ENCODE data around the gene PACSIN1.

PACSIN1 gene

DNA sequence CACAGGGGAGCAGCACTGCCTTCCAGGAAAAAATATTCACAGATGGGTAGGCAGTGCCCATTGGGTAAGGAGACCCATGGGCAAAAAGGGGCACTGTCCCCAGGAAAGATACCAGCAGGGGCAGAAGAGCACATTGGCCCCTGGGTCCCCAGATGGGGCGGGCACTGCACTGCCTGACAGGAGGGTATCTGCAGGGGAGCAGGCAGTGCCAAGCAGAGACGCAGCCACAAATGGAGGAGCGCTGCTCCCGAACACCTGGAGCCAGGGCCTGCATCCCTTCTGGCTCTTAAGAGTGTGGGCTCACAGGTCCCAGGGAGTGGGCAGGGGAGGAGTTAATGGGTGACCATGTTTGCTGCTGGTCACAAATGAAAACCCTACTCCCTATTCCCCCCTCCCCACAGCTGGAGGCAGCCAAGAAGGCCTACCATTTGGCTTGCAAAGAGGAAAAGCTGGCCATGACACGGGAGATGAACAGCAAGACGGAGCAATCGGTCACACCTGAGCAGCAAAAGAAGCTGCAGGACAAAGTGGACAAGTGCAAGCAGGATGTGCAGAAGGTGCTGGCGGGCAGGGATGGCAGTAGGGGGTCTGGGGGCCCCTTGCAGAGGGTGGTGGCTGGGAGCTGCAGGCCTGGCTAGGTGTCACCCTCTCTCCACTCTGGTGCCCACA, 63.3 kb downstream of the PACSIN1 start:
- DNase-seq = peak; percentile 29

DNA sequence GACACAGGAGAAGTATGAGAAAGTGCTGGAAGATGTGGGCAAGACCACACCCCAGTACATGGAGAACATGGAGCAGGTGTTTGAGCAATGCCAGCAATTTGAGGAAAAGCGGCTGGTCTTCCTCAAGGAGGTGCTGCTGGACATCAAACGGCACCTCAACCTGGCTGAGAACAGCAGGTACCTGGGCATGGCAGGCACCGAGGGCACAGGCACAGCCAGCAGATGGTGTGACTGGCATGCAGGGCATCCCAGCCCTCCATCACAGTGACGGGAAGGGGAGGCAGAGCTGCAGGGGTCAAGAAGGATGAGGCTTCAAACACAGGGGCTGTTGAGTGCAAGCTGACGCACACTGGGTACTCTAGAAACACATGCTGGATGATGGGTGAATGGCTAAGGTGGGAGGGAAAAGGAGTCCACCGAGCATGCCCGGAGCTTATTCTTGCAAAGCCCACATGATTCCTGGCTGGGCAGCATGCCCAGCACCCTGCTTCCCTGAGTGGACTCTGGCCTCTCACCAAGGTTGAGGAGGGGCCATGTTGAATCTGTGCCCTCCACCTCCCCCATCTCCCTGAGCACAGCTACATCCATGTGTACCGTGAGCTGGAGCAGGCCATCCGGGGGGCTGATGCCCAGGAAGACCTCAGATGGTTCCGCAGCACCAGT, 63.9 kb downstream of the PACSIN1 start:
- DNase-seq = peak; percentile 89

DNA sequence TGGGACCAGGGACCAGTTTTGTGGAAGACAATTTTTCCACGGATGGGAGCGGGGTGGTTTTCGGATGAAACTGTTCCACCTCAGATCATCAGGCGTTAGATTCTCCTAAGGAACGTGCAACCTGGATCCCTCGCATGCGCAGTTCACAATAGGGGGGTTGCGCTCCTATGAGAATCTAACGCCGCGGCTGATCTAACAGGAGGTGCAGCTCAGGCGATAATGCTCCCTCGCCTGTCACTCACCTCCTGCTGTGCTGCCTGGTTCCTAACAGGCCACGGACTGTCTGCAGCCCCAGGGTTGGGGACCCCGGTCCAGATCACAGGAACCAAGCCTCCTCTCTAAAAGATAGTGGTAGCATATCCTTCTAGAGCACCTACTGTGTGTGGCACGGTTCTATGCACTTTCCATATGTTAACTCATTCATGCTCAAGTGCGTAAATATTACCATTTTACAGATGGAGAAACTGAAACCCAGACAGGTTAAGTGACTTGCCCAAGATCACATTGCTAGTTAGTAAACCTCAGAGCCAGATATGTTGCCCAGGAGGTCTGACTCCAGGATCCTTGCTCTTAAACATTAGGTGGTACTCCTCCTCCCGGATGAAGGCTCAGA, 65.0 kb downstream of the PACSIN1 start:
- no peak for DNase-seq

DNA sequence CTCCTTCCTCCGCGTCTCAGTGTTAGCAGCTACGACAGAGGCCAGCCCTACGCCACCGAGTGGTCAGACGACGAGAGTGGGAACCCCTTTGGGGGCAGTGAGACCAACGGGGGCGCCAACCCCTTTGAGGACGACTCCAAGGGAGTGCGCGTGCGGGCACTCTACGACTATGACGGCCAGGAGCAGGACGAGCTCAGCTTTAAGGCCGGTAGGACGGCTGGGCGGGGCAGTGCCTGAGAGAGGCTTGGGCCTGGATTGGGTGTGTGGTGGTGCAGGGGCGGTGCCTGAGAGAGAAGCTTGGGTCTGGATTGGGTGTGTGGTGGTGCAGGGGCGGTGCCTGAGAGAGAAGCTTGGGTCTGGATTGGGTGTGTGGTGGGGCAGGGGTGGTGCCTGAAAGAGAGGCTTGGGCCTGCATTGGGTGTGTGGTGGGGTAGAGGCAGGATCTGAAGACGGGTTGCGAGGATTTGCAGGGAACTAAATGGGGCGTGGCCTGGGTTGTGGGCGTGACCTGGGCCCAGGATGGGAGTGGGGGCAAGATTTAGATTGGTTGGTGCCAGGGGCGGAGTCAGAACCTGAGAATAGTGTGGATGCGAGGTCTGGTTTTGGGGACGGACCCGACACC, 65.8 kb downstream of the PACSIN1 start:
- DNase-seq = no peak

DNA sequence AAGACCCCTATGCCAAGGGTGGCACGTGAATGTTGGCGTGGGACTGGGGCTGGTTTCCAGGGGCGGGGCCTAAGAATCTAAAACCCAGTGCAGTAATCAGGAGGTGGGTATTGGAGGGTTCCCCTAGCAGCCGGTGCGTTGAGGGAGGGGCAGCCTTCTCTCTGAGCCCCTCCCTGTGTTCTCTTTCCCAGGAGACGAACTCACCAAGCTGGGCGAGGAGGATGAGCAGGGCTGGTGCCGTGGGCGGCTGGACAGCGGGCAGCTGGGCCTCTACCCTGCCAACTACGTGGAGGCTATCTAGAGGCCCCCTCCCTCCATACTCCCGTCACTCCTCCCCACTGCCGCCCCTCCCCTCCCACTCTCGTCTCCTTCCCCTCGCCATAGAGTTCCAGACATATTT, 66.4 kb downstream of the PACSIN1 start:
- no peak for DNase-seq

DNA sequence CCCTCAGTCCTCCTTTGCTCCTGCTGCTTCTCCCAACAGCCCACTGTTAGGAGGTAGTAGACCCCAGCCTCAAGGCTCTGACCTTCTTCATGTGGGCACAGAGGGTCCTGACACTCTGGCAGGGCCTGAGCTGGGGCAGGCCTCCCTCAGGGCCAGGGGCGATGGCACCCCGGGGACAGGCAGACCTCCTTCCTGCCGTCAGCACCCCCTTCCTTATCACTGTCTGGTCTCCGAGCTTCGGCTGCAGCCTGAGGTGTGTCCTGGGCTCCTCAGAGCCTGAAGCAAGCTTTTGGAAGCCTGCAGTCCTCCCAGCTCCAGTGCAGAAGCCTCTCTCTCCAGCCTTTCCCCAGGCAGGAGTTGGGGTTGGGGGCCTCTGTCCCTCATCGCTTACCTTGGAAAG, 68.3 kb downstream of the PACSIN1 start:
- DNase-seq = no peak

DNA sequence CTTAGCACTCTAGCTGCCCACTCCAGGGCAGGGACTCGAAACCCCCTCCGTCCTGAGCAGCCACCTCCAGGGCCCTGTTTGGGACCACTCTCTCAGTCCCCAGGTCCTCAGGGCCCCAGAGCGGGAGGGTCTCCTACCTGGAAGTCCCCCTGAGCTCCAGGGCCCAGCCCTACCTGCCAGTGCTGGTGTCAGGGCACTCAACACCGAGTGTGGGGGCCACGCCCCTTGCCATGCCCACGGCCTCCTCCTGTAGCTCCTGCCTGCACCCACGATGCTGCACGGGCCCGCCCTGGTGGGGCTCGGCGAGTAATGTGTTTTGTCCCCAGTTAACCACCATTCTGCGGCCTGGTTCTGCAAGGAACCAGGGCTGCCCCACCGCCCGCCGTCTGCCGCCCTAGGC, 68.8 kb downstream of the PACSIN1 start:
- no peak for DNase-seq

DNA sequence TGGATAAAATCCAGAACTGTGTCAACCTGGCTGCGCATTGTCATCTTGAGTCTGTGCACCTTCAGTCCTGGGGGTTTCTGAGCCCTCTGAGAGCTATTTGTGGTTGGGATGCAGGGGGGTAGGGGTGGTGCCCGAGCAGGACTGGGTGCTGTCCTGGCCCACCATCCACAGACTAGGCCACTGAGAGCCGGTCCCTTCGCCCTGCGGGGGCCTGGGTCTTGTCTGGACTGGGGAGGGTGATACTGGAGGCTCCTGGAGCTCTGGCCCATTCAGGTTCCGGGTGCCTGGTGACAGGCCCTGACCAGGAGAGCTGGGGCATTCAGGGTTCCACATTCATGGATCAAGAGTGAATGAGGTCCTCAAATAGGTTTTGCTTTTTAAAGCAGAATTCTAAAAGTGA, 69.3 kb downstream of the PACSIN1 start:
- no peak for DNase-seq

DNA sequence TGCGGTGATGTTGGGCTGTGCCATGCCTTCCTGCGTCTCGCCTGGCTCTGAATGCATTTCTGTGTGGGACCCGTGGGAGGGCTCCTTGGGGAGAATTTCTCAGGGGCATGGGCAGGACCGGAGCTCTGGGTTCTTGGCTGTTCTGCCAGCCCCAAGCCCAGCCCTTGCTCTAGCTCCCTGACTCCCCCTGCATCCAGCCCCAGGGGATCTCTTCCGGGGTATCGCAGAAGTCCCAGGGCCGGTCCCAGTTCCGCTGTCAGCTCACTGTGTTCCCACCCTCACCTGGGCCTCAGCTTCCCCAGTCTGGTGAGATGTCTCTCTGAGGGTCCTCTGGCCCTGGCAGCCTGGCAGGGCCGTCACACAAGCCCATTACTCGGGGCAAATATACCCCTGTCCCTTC, 69.8 kb downstream of the PACSIN1 start:
- no peak for DNase-seq

DNA sequence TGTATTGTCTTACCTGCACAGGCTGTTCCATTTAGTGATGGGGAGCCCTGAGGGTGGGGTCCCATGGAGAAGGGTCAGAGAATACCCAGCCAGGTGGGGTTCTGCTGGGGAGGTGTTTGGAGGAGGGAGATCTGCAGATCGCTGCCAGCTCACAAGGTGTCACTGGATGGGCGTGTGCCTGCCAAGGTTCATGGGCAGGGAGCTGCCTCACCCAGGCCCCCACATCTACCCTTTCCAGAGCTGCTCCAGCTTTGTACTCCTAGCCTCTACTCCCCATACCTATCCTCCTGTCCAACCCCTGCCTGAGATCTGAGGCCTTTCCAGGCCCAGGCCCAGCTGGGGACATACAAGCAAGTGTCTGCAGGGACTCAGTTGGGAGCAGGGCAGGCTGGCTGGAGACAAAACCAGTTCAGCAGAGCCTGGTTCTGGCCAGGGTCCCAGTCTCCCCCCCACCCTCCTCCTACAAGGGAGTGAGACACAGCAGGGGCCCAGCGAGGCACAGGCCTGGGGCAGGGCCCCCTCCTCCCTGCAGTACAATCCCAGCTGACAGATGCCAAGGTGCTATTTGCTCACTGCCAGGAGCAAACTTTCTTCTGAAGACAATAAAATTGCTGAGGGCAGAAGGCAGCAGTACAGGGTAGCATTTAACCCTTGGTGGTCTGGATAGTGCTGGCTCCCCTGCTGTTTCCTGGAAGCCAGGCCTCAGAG, 70.5 kb downstream of the PACSIN1 start:
- DNase-seq = peak; percentile 99

DNA sequence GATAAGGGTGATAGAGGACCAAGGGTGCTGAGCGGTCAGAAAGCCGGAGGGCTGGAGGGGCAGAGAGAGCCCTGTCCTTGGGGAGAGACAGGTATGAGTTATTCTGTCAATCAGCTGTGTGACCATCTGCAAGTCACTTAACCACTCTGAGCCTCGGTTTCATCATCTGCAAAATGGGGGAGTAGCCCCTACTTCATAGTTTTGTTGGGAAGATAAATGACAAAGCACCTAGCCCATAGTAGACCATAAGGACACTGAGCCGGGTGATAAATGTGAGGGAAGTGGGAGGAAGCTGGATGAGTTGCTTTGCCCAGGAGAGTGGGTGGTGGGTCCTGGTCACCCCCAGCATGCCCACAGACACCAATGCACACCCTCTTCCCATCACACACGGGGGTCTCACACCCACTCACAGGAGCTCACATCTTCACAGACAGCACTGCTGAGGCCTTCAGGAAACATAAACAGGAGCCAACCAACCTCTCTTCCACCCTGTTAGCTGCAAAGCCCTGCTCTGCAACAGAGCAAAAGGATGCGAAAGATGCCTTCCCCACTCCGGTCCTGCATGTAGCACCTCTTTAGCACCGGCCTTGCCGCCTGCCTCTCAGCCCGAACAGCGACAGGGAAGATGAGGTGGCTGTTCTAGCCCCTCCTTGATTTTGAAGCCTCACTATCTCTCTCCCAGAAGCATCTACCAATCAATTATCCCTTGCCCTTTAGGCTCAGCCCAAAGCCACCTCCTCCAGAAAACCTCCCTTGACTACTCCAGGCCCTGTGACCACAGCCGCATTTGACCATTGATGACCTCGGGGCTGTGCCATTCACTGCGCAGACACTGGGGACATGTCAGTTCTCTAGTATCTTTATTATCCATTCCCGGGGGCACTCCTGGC, 71.3 kb downstream of the PACSIN1 start:
- peak; percentile 46 for DNase-seq

DNA sequence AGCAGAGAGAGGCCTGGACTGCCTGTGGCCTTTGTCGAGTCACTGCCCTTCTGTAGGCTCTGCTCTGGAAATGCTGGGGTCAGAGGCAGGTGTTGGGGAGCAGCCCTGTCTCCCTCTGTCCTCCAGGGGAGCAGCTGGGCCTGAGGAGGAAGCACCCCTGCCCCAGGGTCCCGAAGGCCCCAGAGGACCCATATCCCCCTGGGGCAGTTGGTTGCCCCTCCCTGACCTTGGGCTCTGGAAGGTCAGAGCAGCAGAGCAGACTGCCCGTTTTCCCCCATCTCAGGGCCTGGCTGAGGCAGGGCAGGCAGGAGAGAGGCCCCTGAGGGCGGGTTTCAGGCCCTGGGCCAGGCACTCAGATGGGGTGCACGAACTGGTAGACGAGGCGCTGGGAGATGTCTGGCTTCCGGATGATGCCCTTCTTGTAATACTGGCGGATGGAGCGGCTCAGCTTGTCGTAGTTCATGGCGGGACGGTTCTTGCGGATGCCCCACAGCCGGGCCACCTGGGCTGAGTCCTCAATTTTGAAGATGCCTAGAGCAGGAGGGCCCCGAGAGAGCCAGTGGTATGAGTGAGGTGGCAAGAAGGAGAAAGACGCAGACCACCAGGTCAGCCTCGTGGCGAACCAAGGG, 72.2 kb downstream of the PACSIN1 start:
- no peak for DNase-seq

DNA sequence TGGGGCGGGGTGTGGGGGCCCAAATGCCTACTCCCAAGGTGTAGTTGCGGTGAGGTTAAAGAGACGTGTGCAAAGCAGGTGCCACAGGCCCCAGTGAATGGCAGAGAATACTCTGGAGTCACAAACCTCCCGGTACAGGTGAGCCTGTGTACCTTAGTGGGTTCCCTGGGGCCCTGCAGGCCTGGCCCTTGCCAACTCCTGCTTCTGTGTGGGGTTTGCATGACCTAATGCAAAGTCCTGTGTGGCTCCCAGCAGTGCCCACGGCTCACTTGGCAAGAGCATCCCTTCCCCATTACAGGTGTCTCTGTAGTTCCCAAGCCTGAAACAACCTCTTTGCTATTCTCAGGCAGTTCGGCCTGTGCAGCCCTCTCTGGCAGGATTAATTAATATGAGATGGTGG, 72.7 kb downstream of the PACSIN1 start:
- DNase-seq = peak; percentile 87

DNA sequence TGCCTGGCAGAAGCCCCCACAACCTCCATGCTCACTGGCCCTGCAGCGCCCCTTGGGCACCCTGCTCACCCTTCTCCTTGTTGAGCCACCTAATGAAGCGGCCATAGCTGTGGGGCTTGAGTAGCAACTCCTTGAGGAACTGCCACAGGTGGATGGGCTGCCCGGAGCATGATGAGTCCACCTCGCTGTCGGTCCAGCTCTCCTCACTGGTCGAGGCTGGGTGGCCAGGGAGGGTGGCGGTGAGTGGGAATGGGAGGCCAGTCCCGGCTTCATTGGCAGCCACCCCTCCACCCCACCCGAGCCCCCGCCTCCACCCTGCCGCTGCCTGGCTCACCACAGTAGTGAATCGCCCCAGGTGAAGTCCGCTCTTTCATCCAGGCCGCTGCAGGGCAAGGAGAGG, 73.3 kb downstream of the PACSIN1 start:
- no peak for DNase-seq

DNA sequence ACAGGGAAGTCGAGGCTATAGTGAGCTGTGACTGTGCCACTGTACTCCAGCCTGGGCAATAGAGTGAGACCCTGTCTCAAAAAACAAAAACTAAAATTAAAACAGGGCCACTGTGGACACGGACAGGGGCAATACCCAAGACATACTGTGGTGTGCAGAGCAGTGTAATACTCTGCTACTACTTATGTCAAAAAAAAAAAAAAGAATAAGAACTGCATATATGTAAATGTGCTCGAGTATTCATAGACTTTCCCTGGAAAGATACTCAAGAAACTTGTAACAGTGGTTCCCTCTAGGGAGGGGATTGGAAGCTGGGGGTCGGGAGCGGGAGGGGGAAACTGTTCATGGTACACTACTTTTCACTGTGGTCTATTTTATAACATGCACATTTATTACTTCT, 74.3 kb downstream of the PACSIN1 start:
- no peak for DNase-seq

DNA sequence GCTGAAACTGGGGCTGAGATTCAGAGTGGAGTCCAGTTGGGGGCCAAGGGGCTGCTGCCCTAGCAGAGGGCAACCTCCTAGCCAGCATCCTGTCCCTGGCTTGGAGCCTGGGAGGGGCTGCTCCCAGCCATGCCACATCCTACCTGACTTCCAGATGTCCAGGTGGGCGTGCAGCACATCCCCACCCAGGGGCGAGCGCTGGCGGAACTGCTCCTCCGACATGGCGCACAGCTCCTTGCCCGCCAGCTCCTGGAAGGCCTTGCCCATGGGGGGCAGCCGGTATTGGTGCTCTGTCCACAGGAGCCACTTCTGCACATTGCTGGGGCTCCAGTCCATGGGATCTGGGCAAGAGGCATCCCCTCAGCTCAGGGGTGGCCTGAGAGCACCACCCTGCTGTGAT, 75.0 kb downstream of the PACSIN1 start:
- DNase-seq = no peak

DNA sequence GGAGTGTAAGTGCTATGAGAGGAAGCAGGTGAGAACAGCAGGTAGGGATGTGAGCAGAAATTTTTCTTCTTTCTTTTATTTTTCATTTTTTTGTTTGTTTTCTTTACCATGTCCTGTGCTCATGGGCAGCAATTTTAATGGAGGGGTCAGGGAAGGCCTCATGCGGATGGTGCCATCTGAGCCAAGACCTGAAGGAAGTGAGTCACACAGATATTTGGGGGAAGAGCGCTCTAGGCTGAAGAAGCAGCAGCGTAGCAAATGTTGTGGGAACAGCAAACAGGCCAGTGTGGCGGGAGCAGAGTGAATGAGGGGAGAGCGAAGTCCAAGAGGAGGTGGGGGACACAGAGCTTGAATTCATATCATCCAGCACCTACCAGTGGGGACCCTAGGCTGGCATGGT, 77.5 kb downstream of the PACSIN1 start:
- DNase-seq = peak; percentile 27

DNA sequence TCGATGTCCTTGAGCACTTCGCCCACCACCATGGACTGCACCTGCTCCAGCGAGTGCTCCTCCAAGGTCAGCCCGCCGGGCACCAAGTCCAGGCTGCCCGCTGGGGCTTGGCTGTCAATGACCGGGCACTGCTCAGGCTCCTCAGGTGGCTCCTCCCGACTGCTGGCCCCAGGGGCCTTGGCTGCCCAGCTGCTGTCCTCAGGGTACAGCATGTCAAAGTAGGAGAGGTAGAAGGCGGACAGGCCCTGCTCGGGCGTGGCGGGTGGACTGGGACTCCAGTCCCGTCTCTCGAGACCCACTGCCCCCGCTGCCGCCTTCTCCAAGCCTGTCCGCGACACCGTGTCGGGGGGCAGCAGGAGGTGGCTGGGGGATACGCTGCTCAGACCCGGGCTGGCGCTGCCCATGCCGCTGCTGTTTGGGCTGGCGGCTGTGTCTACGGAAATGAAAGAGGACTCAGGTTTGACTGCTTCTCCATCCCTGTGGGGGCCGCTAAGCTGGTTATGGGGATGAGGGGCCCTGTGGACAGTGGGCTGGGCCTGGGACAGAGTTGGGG, 78.3 kb downstream of the PACSIN1 start:
- DNase-seq = no peak

DNA sequence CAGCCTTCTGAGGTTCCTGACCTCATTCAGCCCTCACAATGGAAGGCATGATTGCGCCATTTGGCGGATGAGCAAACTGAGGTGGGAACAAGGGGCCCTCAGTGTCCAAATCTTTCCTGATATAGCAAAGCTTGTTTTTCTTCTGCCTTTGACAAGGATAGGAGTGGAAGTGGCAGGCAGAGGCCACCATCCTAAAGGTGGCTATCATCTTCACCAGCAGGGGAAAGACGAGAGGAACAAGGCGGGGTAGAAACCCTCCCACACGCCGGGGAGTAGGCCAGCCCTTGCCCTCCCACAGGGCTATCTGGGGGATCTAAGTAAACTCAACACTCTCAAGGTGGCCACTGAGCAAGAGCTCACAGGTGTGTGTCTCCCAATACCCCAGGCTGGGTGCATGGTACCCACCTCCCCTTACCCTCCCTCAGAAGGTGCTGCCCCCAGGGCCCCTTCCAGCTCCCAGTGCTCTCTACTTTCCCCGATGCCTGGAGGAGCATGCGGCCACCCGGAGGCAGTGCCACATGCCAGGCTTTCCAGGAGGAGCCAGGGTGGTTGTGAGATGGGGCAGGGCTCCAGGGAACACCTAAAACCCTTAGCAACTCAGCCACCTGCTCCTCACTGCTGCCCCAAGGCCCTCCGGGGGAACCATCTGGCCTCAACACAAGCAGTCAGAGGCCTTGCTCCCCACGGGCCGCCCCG, 79.0 kb downstream of the PACSIN1 start:
- DNase-seq = peak; percentile 96

DNA sequence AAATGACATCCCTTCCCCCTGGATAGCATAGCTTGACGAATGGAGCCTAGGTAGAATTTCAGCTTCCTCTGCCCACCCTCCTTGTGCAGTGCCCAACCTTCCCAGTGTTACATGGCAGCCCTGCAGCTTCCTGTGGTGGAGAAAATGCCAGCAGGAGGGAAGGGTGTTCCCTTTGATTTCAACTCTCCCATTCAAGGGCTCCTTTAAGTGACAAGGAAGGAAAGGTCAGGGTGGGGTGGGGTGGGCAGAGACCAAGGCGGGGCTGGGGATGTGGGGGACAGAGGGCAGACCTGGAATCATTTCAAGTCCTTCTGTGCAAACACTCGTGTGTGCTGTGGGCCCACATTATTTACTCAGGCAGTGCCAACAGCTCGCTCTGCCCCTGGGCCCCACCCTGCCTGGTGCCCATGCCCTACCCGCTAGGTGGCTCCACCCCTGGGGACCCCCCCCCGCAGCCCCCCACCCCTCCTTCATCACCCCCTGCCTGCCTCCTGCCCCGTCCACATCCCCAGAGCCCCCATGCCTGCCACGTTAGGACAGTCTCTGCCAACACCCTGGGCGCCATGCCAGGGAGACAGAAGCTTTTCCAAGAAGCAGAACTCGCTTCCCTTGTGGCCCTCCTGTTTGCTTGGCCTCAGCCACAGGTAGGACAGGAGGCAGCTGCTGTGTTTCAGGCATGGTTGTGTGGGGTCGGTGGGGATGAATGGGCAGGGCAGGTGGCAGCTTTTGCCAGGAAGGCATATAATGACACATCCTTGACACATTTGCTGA, 80.9 kb downstream of the PACSIN1 start:
- DNase-seq = peak; percentile 100
